HCT116 (cell line): Measurements from ENCODE around the gene STK36. TPM values are rescaled to one million over a fixed set of nuclear protein-coding genes. Genes with fewer than 3 reads are reported as not detected.

Source experiments
- ATAC-seq: fragments of 200-7000 bp; cut with Tn5 transposase; 2 replicates; pipeline ENCODE4 v1.9.1; 2020; ENCODE audit warnings: mild to moderate bottlenecking, moderate library complexity
- BruUV-seq: library from RNA; stranded (reverse); fragments of 400-500 nt; replicated peaks from 2 replicates; lab custom pipeline; 2021; lab: Mats Ljungman, UMichigan
- CTCF ChIA-PET: fragments of 300-600 bp; sonication (Branson Sonifier 250); formaldehyde crosslinking; loops from one replicate; lab custom pipeline; 2021; ENCODE audit warnings: antibody characterized with exemption; lab: Charles Lee
- POLR2A ChIA-PET: fragments of 300-600, 350-600 bp; sonication (Branson Sonifier 250); formaldehyde crosslinking; loops from one replicate; lab custom pipeline; 2021; ENCODE audit warnings: antibody characterized with exemption; lab: Charles Lee
- RAD21 ChIA-PET, 2 experiments: fragments of 300-600 bp; sonication (Branson Sonifier 250); formaldehyde crosslinking; loops; one replicate each; lab custom pipeline; 2023; ENCODE audit warnings: low total read pairs in 2 of 2; ENCODE audit not compliant: uncharacterized antibody in 2 of 2, unreplicated experiment in 2 of 2, low non-redundant PET in 1 of 2; lab: Charles Lee
- DNase-seq: peaks from one replicate; pipeline ENCODE4 v3.0.0-alpha.2; 2010; ENCODE audit warnings: low read depth, low spot score
- H2AFZ ChIP-seq: fragments of 200-600 bp; shearing (Covaris generic), sonication (generic); 2 replicates; pipeline ENCODE4 v1.6.1; 2017; ENCODE audit warnings: low read depth, mixed run types, mixed read lengths, antibody characterized with exemption, low read length; ENCODE audit not compliant: poor library complexity, severe bottlenecking
- H3K27ac ChIP-seq: 2 replicates; pipeline ENCODE4 v1.5.1; 2012; ENCODE audit warnings: low read depth, low read length
- H3K27me3 ChIP-seq: fragments of 200-600 bp; sonication (generic); 2 replicates; pipeline ENCODE4 v1.6.1; 2016; ENCODE audit warnings: mixed run types, low read length, mixed read lengths; ENCODE audit not compliant: insufficient read depth
- H3K36me3 ChIP-seq, 2 experiments: fragments of 200-500 bp in 1 of 2; fragments of 200-600 bp in 1 of 2; sonication (Bioruptor generic) in 1 of 2; sonication (generic) in 1 of 2; 2 replicates each; pipeline versions ENCODE4 v1.5.1 to v1.6.1; 2014 to 2016; ENCODE audit warnings: low read length in 2 of 2, inconsistent platforms in 1 of 2, mixed read lengths in 1 of 2, mixed run types in 1 of 2; ENCODE audit not compliant: insufficient read depth in 2 of 2, control insufficient read depth in 1 of 2
- H3K4me1 ChIP-seq, 2 experiments: fragments of 200-600 bp in 1 of 2; sonication (generic) in 1 of 2; 2 replicates each; pipeline versions ENCODE4 v1.5.1 to v1.6.1; 2012 to 2017; ENCODE audit warnings: low read length in 2 of 2, inconsistent platforms in 1 of 2, mild to moderate bottlenecking in 1 of 2, mixed read lengths in 1 of 2, mixed run types in 1 of 2, moderate library complexity in 1 of 2; ENCODE audit not compliant: insufficient read depth in 2 of 2, control insufficient read depth in 1 of 2
- H3K4me2 ChIP-seq: fragments of 200-600 bp; sonication (generic); 2 replicates; pipeline ENCODE4 v1.6.1; 2017; ENCODE audit warnings: mixed run types, low read length, mixed read lengths
- H3K4me3 ChIP-seq, 2 experiments: fragments of 200-600 bp in 1 of 2; sonication (generic) in 1 of 2; replicated peaks in 1 of 2; 2 replicates each; pipeline ENCODE4 v1.5.1; 2011 to 2016; ENCODE audit warnings: low read length in 2 of 2, control low read depth in 1 of 2, low read depth in 1 of 2, mild to moderate bottlenecking in 1 of 2, mixed read lengths in 1 of 2, mixed run types in 1 of 2
- H3K79me2 ChIP-seq: fragments of 200-600 bp; sonication (generic); 2 replicates; pipeline ENCODE4 v1.6.1; 2017; ENCODE audit warnings: mild to moderate bottlenecking, mixed run types, low read length, moderate library complexity, mixed read lengths; ENCODE audit not compliant: insufficient read depth
- H3K9ac ChIP-seq: fragments of 200-600 bp; sonication (generic); 2 replicates; pipeline ENCODE4 v1.6.1; 2016; ENCODE audit warnings: low read length, mixed read lengths
- H3K9me2 ChIP-seq: fragments of 200-600 bp; sonication (generic), shearing (Covaris generic); 2 replicates; pipeline ENCODE4 v1.6.1; 2017; ENCODE audit warnings: mixed run types, mild to moderate bottlenecking, moderate library complexity; ENCODE audit not compliant: insufficient read depth
- H3K9me3 ChIP-seq, 2 experiments: fragments of 200-500 bp in 1 of 2; fragments of 200-600 bp in 1 of 2; sonication (Bioruptor generic) in 1 of 2; sonication (generic) in 1 of 2; 2 replicates each; pipeline ENCODE4 v1.6.1; 2014 to 2017; ENCODE audit warnings: low read length in 2 of 2, mixed read lengths in 2 of 2, inconsistent platforms in 1 of 2, low read depth in 1 of 2, mild to moderate bottlenecking in 1 of 2, mixed run types in 1 of 2, moderate library complexity in 1 of 2; ENCODE audit not compliant: control insufficient read depth in 1 of 2, insufficient read depth in 1 of 2
- H4K20me1 ChIP-seq: fragments of 200-600 bp; sonication (generic), shearing (Covaris generic); 2 replicates; pipeline ENCODE4 v1.6.1; 2017; ENCODE audit warnings: mixed run types, mild to moderate bottlenecking, moderate library complexity; ENCODE audit not compliant: insufficient read depth
- CBX3 ChIP-seq: IDR thresholded peaks from 2 replicates; pipeline ENCODE4 v1.6.1; 2012; ENCODE audit warnings: low read depth
- CEBPB ChIP-seq: IDR thresholded peaks from 2 replicates; pipeline ENCODE4 v1.6.1; 2012; ENCODE audit warnings: low read depth
- EGR1 ChIP-seq: IDR thresholded peaks from 2 replicates; pipeline ENCODE4 v1.6.1; 2012; ENCODE audit warnings: low read depth
- EZH2 ChIP-seq: fragments of 200-600 bp; sonication (generic); IDR thresholded peaks from 2 replicates; pipeline ENCODE4 v1.6.1; 2017; ENCODE audit warnings: antibody characterized with exemption, mixed run types
- EZH2phosphoT487 ChIP-seq: fragments of 200-600 bp; IDR thresholded peaks from 2 replicates; pipeline ENCODE4 v1.6.1; 2018; ENCODE audit warnings: antibody characterized with exemption, borderline replicate concordance
- FOSL1 ChIP-seq: IDR thresholded peaks from 2 replicates; pipeline ENCODE4 v1.6.1; 2012; ENCODE audit warnings: low read depth
- JUND ChIP-seq: IDR thresholded peaks from 2 replicates; pipeline ENCODE4 v1.6.1; 2012
- POLR2A ChIP-seq: IDR thresholded peaks from 2 replicates; pipeline ENCODE4 v1.7.0; 2011; ENCODE audit warnings: borderline replicate concordance; ENCODE audit not compliant: insufficient read depth, insufficient read length; ENCODE audit errors: extremely low read depth
- RAD21 ChIP-seq: IDR thresholded peaks from 2 replicates; pipeline ENCODE4 v1.6.1; 2012; ENCODE audit warnings: low read depth, mild to moderate bottlenecking
- SIN3A ChIP-seq: IDR thresholded peaks from 2 replicates; pipeline ENCODE4 v1.6.1; 2012; ENCODE audit warnings: low read depth
- SRF ChIP-seq: IDR thresholded peaks from 2 replicates; pipeline ENCODE4 v1.6.1; 2012; ENCODE audit warnings: low read depth
- intact Hi-C: fragments of 100-400 bp; cut with micrococcal nuclease; formaldehyde crosslinking; loops from 2 replicates; pipeline ENCODE4 v1.10.0; 2022
- total RNA-seq: library from RNA; stranded (reverse); gene quantifications from one replicate; pipeline ENCODE4 v1.2.1, GENCODE V29; 2021; ENCODE audit not compliant: unreplicated experiment
- TF ChIP-seq, protein P1 (sequence below): IDR thresholded peaks from 2 replicates; pipeline ENCODE4 v1.6.1; 2011; ENCODE audit warnings: mild to moderate bottlenecking, low read length, moderate library complexity; ENCODE audit not compliant: insufficient replicate concordance; ENCODE audit errors: extremely low read depth
- TF ChIP-seq, protein P2 (sequence below): IDR thresholded peaks from 2 replicates; pipeline ENCODE4 v1.6.1; 2012

Gene STK36
- total RNA-seq, 1 experiment from 2014 or later, result 45.5 TPM

DNA sequence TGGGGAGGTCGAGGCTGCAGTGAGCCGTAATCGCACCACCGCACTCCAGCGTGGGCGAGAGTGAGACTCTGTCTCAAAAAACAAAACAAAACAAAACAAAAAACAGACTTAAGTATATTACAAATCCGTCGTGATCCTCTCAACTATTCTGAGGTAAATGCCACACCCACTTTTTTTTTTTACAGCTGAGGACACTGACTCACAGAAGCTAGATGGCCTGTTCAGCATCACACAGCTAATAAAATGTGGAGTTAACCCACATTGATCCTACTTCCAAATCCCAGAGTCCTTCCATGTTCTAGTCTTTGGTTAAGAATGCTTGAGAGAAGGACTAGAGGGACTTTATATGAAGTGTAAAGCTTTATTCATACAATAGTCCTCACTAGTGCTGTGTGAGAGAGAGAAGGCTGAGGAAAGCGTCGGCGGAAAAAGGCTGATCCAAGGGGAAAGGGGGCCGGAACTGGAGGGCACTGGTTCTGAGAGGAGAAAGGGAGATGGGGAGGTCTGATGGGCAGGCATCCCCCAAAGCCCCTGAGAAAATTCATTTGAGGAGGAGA lies 711 bp upstream of the STK36 start:
- CTCF ChIA-PET, result interaction anchor here (0.7 to 2.0 kb wide), 5 partner anchors 12 to 176 kb away, joined by 3 to 11 read pairs (median 4); partner anchors contain the start of genes BCS1L, TTLL4 and ZNF142
- intact Hi-C loops, result no loop called here
- POLR2A ChIA-PET, result interaction anchor here (0.6 to 2.3 kb wide), 2 partner anchors 12 to 76 kb away, joined by 9 to 20 read pairs; partner anchors contain the start of genes BCS1L and ZNF142

DNA sequence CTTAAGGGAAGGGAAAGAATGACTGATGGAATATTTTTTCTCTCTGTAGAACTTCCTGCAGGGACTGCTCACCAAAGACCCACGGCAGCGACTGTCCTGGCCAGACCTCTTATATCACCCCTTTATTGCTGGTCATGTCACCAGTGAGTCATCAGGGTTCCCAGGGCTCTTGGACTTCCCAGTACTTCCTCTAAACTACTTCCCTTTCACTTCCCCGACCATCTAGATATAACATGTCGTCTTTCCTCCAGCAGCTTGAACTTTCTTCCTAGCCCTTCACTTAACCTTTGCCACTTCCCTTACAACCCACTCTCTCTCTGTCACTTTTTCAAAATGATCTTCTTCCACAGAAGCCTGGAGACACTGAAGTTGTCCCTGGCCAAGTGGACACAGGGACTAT lies 7.2 kb downstream of the STK36 start:
- Histone ChIP-seq H3K9me3 (no peaks in the 10 kb centered on the region), H4K20me1 (no peaks in the 10 kb centered on the region), H3K9ac (no peak overlapping the region), H3K27me3 (no peaks in the 10 kb centered on the region), H3K27ac (no peak overlapping the region), H2AFZ (no peak overlapping the region)
- POLR2A ChIA-PET, result no interaction called here
- no peak for DNase-seq
- no peak for TF ChIP-seq CEBPB
- TF ChIP-seq SIN3A, result no peak
- no peak for TF ChIP-seq CBX3
- TF ChIP-seq SRF, result no peak
- TF ChIP-seq EZH2phosphoT487, result no peak
- TF ChIP-seq, protein P1, sequence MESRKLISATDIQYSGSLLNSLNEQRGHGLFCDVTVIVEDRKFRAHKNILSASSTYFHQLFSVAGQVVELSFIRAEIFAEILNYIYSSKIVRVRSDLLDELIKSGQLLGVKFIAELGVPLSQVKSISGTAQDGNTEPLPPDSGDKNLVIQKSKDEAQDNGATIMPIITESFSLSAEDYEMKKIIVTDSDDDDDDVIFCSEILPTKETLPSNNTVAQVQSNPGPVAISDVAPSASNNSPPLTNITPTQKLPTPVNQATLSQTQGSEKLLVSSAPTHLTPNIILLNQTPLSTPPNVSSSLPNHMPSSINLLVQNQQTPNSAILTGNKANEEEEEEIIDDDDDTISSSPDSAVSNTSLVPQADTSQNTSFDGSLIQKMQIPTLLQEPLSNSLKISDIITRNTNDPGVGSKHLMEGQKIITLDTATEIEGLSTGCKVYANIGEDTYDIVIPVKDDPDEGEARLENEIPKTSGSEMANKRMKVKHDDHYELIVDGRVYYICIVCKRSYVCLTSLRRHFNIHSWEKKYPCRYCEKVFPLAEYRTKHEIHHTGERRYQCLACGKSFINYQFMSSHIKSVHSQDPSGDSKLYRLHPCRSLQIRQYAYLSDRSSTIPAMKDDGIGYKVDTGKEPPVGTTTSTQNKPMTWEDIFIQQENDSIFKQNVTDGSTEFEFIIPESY, result no peak
- TF ChIP-seq FOSL1, result no peak
- TF ChIP-seq EGR1, result no peak
- TF ChIP-seq, protein P2, sequence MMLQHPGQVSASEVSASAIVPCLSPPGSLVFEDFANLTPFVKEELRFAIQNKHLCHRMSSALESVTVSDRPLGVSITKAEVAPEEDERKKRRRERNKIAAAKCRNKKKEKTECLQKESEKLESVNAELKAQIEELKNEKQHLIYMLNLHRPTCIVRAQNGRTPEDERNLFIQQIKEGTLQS, result no peak
- no peak for TF ChIP-seq RAD21
- no peak for TF ChIP-seq EZH2
- no peak for TF ChIP-seq JUND
- TF ChIP-seq, all 23 proteins: peak for 0
- H3K4me1 ChIP-seq, result peaks cover 0 to 4% of the 10 kb centered on the region in 2 experiments; a peak in 1 of 4 replicates
- RAD21 ChIA-PET, result no interaction called here
- CTCF ChIA-PET, result interaction anchor here (2.2 kb wide), 1 partner anchor 8 kb away, joined by 6 read pairs; no protein-coding TSS in a partner anchor
- no peaks in the 10 kb centered on the region for H3K9me2 ChIP-seq
- no peak overlapping the region for H3K4me3 ChIP-seq
- intact Hi-C loops, result no loop called here
- H3K4me2 ChIP-seq, result no peak overlapping the region
- H3K36me3 ChIP-seq, result peaks cover 0 to 9% of the 10 kb centered on the region in 2 experiments; a peak in 2 of 4 replicates
- H3K79me2 ChIP-seq, result no peaks in the 10 kb centered on the region
- no peak for ATAC-seq
- BruUV-seq, result no TSS peak

More for the DNA sequence above, 711 bp upstream of the STK36 start:
- no peaks in the 10 kb centered on the region for H3K9me3 ChIP-seq
- peaks cover 11 to 13% of the 10 kb centered on the region in 2 experiments; a peak in 2 of 4 replicates for H3K4me1 ChIP-seq
- peak overlapping the region; percentile 81 for H3K4me2 ChIP-seq
- H2AFZ ChIP-seq, result no peak overlapping the region
- DNase-seq, result no peak
- BruUV-seq, result TSS peak; percentile 84
- H3K27ac ChIP-seq, result peak overlapping the region; percentile 74
- no peaks in the 10 kb centered on the region for H4K20me1 ChIP-seq
- RAD21 ChIA-PET, result interaction anchor here in 1 of 2 experiments (0.9 to 1.6 kb wide), 2 partner anchors 12 to 176 kb away, joined by 3 to 5 read pairs; partner anchors contain the start of genes BCS1L and ZNF142
- peak; percentile 35 for ATAC-seq
- TF ChIP-seq POLR2A (no peak), JUND (no peak), CEBPB (no peak), EZH2 (no peak)
- H3K4me3 ChIP-seq, result peak overlapping the region; percentile 74 to 89
- H3K9me2 ChIP-seq, result no peaks in the 10 kb centered on the region
- H3K9ac ChIP-seq, result peak overlapping the region; percentile 71
- H3K27me3 ChIP-seq, result no peaks in the 10 kb centered on the region
- peaks cover 33% of the 10 kb centered on the region for H3K79me2 ChIP-seq
- peaks cover 11 to 20% of the 10 kb centered on the region in 2 experiments for H3K36me3 ChIP-seq
